HK-2 (cell line): ENCODE results near the gene ANAPC15.

Experiments
- DNase-seq: peaks from one replicate; pipeline ENCODE4 v3.0.0-alpha.2; 2018; ENCODE audit not compliant: unreplicated experiment

ANAPC15 gene

GRCh38 chr11:72125956-72126355, 13.5 kb upstream of the ANAPC15 start:
- no peak for DNase-seq

GRCh38 chr11:72124046-72124445, 11.6 kb upstream of the ANAPC15 start:
- no peak for DNase-seq

GRCh38 chr11:72123117-72123653, 10.7 kb upstream of the ANAPC15 start:
- DNase-seq, result no peak

GRCh38 chr11:72122607-72123006, 10.1 kb upstream of the ANAPC15 start:
- DNase-seq, result no peak

GRCh38 chr11:72120930-72121329, 8.4 kb upstream of the ANAPC15 start:
- no peak for DNase-seq

GRCh38 chr11:72119198-72119597, 6.7 kb upstream of the ANAPC15 start:
- no peak for DNase-seq

GRCh38 chr11:72116019-72116755, 3.7 kb upstream of the ANAPC15 start:
- no peak for DNase-seq

GRCh38 chr11:72114570-72114969, 2.1 kb upstream of the ANAPC15 start:
- DNase-seq, result no peak

- DNase-seq, result peak; percentile 14
These were observed 698 bp upstream of the ANAPC15 start for GRCh38 chr11:72112978-72113808.

- no peak for DNase-seq
These were observed 974 bp downstream of the ANAPC15 start for GRCh38 chr11:72111300-72112142.

- DNase-seq, result no peak
These were observed 6.6 kb downstream of the ANAPC15 start, which contains the start of gene TOMT for GRCh38 chr11:72105888-72106287. Gene TOMT (plus strand): TSS chr11:72105924. CDS start chr11:72105952, 28 bp downstream.

GRCh38 chr11:72103754-72104167, 8.7 kb downstream of the ANAPC15 start:
- DNase-seq, result no peak

GRCh38 chr11:72102946-72103753, 9.3 kb downstream of the ANAPC15 start, which contains the start of gene LAMTOR1:
Gene LAMTOR1 (minus strand): TSS chr11:72103297. CDS start chr11:72103224, 73 bp downstream.
- peak; percentile 96 for DNase-seq

GRCh38 chr11:72102631-72102945, 9.9 kb downstream of the ANAPC15 start:
- DNase-seq, result no peak

- DNase-seq, result no peak
These were observed 10.3 kb downstream of the ANAPC15 start for GRCh38 chr11:72102162-72102561.

GRCh38 chr11:72100462-72100861, 12.0 kb downstream of the ANAPC15 start:
- no peak for DNase-seq

- no peak for DNase-seq
These were observed 12.5 kb downstream of the ANAPC15 start for GRCh38 chr11:72100009-72100408.

- DNase-seq, result no peak
These were observed 13.8 kb downstream of the ANAPC15 start for GRCh38 chr11:72098741-72099140.

- no peak for DNase-seq
These were observed 21.2 kb downstream of the ANAPC15 start for GRCh38 chr11:72091292-72091691.

GRCh38 chr11:72088076-72088808, 24.3 kb downstream of the ANAPC15 start:
- no peak for DNase-seq
